Psoas muscle (tissue), 8 donors: ENCODE measurements around the gene ZNF469. TPM values are rescaled to one million over a fixed set of nuclear protein-coding genes. Genes with fewer than 3 reads are reported as not detected.

ENCODE experiments used
- ATAC-seq, 4 donors: fragments of 200-7000 bp; cut with Tn5 transposase; one replicate each; pipeline ENCODE4 v1.9.1; 2020; ENCODE audit warnings: moderate library complexity in 3 of 4, mild to moderate bottlenecking in 2 of 4
- DNase-seq, 2 donors: peaks; one replicate each; pipeline ENCODE4 v3.0.0-alpha.2; 2020
- H3K27ac ChIP-seq: fragments of 200-600 bp; one replicate; pipeline ENCODE4 v1.8.0; 2022
- H3K27me3 ChIP-seq, 3 donors: fragments of 200-600 bp in 1 of 3; one replicate each; pipeline versions ENCODE4 v1.6.1 to v1.8.0; 2013 to 2022; ENCODE audit warnings: low read length in 2 of 3, mild to moderate bottlenecking in 2 of 3, moderate library complexity in 1 of 3; ENCODE audit not compliant: insufficient read depth in 3 of 3
- H3K36me3 ChIP-seq, 2 donors: fragments of 200-600 bp in 1 of 2; one replicate each; pipeline versions ENCODE4 v1.6.1 to v1.8.0; 2013 to 2022; ENCODE audit warnings: low read depth in 1 of 2, mild to moderate bottlenecking in 1 of 2, moderate library complexity in 1 of 2; ENCODE audit not compliant: insufficient read depth in 1 of 2
- H3K4me1 ChIP-seq: fragments of 200-600 bp; one replicate; pipeline ENCODE4 v1.8.0; 2022
- H3K4me3 ChIP-seq: fragments of 200-600 bp; one replicate; pipeline ENCODE4 v1.8.0; 2022; ENCODE audit warnings: mild to moderate bottlenecking
- H3K9me3 ChIP-seq: fragments of 200-600 bp; one replicate; pipeline ENCODE4 v1.8.0; 2022
- WGBS, 3 donors: extraction: QIAGEN DNeasy Blood & Tissue Kit; methylation state at CpG; one replicate each; pipeline versions ENCODE4 v1.1.6 to v1.1.7; 2013; 5-methylcytosine and 5-hydroxymethylcytosine counted together
- intact Hi-C, 2 donors: fragments of 100-400 bp; cut with DNase I; formaldehyde crosslinking; loops; one replicate each; pipeline versions ENCODE4 v1.11.0 to v1.14.2; 2022
- polyA plus RNA-seq, 3 donors: library from polyadenylated mRNA; stranded (reverse); fragments of 200-250 nt; gene quantifications; one replicate each; pipeline ENCODE4 v1.2.3, GENCODE V29; 2013
- total RNA-seq, 4 donors: library from RNA; stranded (reverse); fragmentation: NEBNext Ultra II Directional in 2 of 4; extraction: Animal tissue kit (Norgen Biotek cat#: 25700) in 2 of 4; gene quantifications; one replicate each; pipeline versions ENCODE4 v1.2.1 to v1.2.4, GENCODE V29; 2021 to 2023
- TF ChIP-seq, protein P1 (sequence below): fragments of 200-600 bp; IDR thresholded peaks from one replicate; pipeline ENCODE4 v1.8.0; 2022; ENCODE audit warnings: antibody characterized with exemption
- donor health status: healthy with polysubstance abuse.
- donor health status: DM: no; HTN: no; CAD: no; lungs with moderate emphysema.
- donor health status: Bipolar disorder and iron deficiency.
- donor health status: healthy.
- donor health status: DM: yes; HTN: yes; CAD: no.
- donor health status: DM: no; HTN: no; CAD: no.
- donor health status: DM: no; HTN: no; CAD: no.
- donor health status: DM: yes; HTN: yes; CAD: no.

The ZNF469 gene
- total and polyA plus RNA-seq, 7 donors: 0.08 to 1.7 (median 0.30) TPM

DNA sequence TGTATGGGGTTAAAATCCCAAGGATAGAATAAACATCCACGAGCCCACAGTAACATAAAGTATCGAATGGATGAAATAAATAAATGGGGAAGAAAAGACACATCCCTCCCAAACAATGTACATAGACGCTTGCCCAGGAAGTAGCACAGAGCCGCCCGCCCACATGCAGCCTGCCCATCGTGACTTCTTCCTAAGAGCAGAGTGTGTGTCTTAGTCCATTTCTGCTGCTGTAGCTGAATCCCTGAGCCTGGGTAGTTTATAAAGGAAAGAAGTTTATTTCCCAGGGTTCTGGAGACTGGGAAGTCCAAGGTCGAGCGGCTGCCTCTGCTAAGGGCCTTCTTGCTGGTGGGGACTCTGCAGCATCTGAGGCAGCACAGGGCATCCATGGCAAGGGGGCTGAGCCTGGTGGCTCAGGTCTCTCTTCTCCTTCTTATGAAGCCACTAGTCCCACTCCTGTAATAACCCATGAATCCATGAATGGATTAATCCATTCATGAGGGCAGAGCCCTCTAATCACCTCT lies 39.4 kb upstream of the ZNF469 start:
- TF ChIP-seq, protein P1, sequence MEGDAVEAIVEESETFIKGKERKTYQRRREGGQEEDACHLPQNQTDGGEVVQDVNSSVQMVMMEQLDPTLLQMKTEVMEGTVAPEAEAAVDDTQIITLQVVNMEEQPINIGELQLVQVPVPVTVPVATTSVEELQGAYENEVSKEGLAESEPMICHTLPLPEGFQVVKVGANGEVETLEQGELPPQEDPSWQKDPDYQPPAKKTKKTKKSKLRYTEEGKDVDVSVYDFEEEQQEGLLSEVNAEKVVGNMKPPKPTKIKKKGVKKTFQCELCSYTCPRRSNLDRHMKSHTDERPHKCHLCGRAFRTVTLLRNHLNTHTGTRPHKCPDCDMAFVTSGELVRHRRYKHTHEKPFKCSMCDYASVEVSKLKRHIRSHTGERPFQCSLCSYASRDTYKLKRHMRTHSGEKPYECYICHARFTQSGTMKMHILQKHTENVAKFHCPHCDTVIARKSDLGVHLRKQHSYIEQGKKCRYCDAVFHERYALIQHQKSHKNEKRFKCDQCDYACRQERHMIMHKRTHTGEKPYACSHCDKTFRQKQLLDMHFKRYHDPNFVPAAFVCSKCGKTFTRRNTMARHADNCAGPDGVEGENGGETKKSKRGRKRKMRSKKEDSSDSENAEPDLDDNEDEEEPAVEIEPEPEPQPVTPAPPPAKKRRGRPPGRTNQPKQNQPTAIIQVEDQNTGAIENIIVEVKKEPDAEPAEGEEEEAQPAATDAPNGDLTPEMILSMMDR: no peak
- H3K4me1 ChIP-seq: no peaks in the 10 kb centered on the region
- intact Hi-C loops: loop anchor here in 1 of 2 donors (5.0 kb wide), 1 partner anchor 34 kb away; no protein-coding TSS in a partner anchor
- ATAC-seq (no peak), DNase-seq (no peak)
- H3K9me3 ChIP-seq: no peaks in the 10 kb centered on the region
- no peaks in the 10 kb centered on the region for H3K36me3 ChIP-seq
- H3K27me3 ChIP-seq: peaks cover 0 to 5% (median 2%) of the 10 kb centered on the region in 3 donors
- WGBS, 3 donors: 90 to 91% (median 91%) methylated on average over 8 of the region's 8 CpGs
- no peak overlapping the region for H3K4me3 ChIP-seq
- H3K27ac ChIP-seq: no peak overlapping the region

GRCh38 chr16:88344411-88345030 lies 38.2 kb upstream of the ZNF469 start:
- no peak overlapping the region for H3K27ac ChIP-seq
- H3K36me3 ChIP-seq: no peaks in the 10 kb centered on the region
- DNase-seq (no peak), ATAC-seq (no peak)
- H3K4me1 ChIP-seq: no peaks in the 10 kb centered on the region
- peaks cover 0 to 2% (median 0%) of the 10 kb centered on the region in 3 donors for H3K27me3 ChIP-seq
- WGBS, 3 donors: 92 to 97% (median 95%) methylated on average over 17 to 20 of the region's 20 CpGs
- intact Hi-C loops: loop anchor here in 1 of 2 donors (5.0 kb wide), 1 partner anchor 33 kb away; no protein-coding TSS in a partner anchor
- no peak overlapping the region for H3K4me3 ChIP-seq
- no peaks in the 10 kb centered on the region for H3K9me3 ChIP-seq
- TF ChIP-seq, protein P1: no peak

DNA sequence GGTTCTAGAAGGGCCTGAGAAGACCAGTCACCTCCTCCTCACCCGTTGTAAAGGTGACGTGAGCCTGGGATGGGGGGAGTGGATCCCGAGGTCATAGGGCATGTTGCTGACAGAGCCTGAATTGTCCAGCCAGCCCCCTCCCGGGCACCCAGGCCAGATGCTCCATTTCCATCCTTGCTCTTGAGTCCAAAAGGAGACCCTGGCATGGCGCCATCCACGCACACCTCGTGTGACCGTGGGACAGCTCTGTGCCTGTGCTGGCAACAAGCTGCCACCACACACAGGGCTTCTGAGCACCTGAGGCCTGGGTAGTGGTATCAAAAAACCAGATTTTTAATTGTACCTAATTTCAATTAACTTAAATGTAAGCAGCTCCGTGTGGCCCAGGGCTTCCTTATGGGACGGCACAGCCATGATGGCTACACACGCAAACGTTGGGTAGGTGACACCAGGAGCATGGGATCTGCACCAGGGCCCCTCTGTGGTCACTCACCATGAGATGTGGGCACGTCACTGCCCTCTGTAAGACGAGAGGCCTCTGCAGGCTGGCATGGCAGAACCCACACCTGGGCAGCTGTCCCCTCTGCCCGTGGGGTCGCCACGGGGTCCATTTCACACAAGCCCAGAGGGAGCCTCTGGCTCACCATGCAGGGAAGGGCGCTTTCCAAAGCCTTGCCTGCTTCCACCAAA lies 37.6 kb upstream of the ZNF469 start:
- Histone ChIP-seq H3K27me3 (peaks cover 0 to 2% (median under 1%) of the 10 kb centered on the region in 3 donors), H3K36me3 (no peaks in the 10 kb centered on the region), H3K9me3 (no peaks in the 10 kb centered on the region), H3K4me3 (no peak overlapping the region), H3K27ac (no peak overlapping the region), H3K4me1 (no peaks in the 10 kb centered on the region)
- intact Hi-C loops: no loop called here
- TF ChIP-seq, protein P1: no peak
- WGBS, 3 donors: 69 to 82% (median 78%) methylated on average over 18 of the region's 18 CpGs
- DNase-seq (peak in 1 of 2 donors; percentile 35), ATAC-seq (no peak)

GRCh38 chr16:88345721-88346560 lies 36.8 kb upstream of the ZNF469 start:
- H3K4me3 ChIP-seq: no peak overlapping the region
- H3K27me3 ChIP-seq: peaks cover 0 to 2% (median 2%) of the 10 kb centered on the region in 3 donors
- TF ChIP-seq, protein P1: no peak
- peak in 1 of 2 donors; percentile 28 for DNase-seq
- H3K4me1 ChIP-seq: no peaks in the 10 kb centered on the region
- no peaks in the 10 kb centered on the region for H3K9me3 ChIP-seq
- no peaks in the 10 kb centered on the region for H3K36me3 ChIP-seq
- WGBS, 3 donors: 44 to 63% (median 47%) methylated on average over 31 to 32 of the region's 32 CpGs
- H3K27ac ChIP-seq: no peak overlapping the region
- no peak for ATAC-seq
- intact Hi-C loops: no loop called here
